Measurements from ENCODE around the gene NPW.

Gene NPW

GRCh38 chr16:1984347-1985225 lies 35.0 kb upstream of the NPW start:
- DNase-seq, result no peak

- DNase-seq, result no peak
Measured at GRCh38 chr16:1985466-1986150, 34.0 kb upstream of the NPW start.

DNA sequence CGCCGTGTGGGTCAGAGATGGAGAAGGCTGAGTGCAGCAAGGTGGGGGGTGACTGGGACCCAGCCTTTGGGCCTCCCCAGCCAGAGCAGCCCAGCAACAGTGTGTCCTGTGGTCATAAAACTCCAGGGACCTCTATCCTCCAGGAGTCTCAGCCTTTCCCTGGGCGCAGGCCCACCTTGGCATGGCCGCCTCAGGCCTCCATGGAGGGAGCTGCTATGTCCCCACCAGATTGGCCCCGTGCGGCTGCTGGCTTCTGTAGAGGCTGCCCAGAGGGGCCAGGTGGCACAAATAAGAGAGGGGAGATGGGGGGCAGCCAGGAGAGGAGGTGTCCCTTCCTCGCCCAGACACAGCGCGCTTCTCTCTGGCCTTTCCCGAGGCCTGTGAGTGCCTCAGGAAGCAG lies 32.4 kb upstream of the NPW start:
- no peak for DNase-seq

DNA sequence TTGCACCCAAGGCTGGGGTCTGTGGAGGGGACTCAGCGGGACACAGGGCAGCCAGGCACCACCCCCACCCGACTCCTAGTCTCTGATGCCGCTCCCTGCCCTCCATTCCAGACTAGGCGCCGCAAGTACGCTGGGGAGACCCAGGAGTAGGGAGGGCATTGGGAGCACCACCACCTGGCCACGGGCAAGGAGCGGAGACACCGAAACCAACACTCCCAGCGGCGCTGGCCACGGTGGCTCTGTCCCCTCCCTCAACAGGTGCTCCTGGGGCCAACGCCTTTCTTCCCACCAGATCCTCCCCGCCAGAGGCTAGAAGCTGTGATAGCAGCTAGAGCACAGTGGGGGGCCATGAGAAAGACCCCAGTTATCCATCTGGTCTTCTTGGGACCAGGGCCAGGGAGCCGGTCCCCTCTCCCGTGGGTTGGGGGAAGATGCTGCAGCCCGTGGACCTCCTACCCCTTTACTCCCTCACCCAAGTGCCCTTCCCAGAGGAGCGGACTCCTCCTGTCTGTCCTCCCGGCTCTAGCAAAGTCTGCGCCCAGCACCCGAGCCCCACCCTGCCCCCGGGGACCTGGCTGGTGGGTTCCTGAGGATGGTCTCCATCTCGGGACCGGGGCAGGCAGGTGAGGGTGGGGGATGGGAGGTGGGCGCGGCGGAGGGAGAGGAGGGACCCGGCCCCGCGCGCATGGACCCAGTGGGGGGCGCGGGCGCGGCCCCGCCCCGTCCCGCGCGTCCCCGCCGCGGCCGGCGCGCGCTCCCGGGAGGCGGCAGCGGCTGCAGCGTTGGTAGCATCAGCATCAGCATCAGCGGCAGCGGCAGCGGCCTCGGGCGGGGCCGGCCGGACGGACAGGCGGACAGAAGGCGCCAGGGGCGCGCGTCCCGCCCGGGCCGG lies 30.1 kb upstream of the NPW start, which contains the start of gene SYNGR3:
TSS of gene SYNGR3 (plus strand) at position 762 of the 892 bp plus-strand sequence. CDS start 133 bp downstream, outside the sequence.
- no peak for DNase-seq

- no peak for DNase-seq
Measured at GRCh38 chr16:1990101-1990350, 29.6 kb upstream of the NPW start.

DNA sequence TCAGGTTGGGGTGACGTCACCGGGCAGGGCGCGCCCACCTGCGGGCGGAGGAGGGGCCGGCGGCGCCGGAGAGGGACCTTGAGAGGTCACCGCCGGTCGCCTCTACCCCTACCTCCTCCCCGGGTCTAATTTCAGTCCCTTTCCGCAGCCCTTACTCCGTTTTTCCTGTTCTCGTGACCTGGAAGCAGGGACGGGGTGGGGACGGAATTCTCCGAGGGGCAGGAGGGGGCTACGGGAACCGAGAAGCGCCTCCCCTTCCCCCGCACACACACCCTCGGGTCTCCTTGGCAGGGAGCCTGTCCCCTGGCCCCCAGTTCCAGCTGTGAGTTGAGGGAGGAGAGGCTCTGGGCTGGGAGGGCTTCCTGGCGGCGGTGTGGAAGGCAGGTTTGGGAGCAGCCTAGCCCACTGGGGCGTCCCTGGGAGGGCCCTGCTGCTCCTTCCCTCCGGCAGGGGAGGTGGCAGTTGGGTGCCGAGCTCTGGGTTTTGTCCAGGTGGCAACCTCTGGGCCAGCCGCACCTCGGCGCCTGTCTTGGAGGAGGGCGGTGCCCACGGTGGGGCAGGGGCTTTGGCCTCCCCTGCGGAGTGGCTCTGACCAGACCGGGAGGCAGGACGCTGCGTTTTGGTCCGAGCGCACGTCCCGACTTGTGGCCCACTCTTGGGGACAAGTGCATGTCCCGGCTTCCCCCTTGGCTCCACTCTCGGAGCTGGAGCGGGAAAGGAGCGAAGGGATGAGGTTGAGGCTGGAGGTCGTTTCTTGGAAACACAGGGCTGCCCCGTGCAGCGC lies 29.0 kb upstream of the NPW start:
- DNase-seq, result no peak

DNA sequence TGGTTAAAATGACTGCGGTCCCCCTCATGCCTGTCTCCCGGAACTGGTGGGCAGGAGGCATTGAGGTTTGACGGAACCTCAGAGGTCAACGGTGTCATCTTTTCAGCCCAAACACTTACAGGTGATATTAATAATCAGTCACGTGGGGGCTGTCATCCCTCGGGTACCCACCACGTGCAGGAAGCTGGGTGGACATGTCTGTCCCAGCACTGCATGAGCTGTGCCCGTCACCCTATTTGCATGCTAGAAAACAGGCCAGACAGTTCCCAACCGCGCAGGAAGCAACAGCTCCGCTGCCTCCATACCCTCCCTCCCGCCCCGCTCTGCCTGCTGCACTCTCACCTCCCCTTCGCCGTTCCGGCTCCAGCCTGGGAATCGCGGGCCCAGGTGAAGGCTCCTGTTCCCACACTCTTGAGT lies 28.4 kb upstream of the NPW start:
- DNase-seq, result no peak

GRCh38 chr16:1991588-1991947 lies 28.0 kb upstream of the NPW start:
- no peak for DNase-seq

DNA sequence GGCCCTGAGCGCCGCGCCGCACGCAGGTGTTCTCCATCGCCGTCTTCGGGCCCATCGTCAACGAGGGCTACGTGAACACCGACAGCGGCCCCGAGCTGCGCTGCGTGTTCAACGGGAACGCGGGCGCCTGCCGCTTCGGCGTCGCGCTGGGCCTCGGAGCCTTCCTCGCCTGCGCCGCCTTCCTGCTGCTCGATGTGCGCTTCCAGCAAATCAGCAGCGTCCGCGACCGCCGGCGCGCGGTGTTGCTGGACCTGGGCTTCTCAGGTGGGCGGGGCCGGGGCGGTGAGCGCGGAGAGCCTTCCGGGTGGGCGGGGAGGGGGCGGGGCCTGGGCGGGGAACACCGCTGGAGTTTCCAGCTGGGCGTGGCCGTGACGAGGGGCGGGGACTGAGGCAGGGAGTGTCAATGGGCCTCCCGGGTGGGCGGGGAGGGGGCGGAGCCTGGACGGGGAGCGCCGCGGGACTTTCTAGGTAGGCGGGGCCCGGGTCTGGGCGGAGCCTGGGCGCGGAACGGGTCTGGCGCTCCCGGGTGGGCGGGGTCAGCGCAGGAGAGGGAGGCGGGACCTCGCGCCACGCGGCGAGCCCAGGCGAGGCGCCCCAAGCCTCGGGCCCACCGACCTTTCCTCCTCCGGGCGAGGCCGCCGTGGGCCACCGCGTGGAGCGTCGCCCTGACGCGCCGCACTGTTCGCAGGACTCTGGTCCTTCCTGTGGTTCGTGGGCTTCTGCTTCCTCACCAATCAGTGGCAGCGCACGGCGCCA lies 27.5 kb upstream of the NPW start:
- no peak for DNase-seq

DNA sequence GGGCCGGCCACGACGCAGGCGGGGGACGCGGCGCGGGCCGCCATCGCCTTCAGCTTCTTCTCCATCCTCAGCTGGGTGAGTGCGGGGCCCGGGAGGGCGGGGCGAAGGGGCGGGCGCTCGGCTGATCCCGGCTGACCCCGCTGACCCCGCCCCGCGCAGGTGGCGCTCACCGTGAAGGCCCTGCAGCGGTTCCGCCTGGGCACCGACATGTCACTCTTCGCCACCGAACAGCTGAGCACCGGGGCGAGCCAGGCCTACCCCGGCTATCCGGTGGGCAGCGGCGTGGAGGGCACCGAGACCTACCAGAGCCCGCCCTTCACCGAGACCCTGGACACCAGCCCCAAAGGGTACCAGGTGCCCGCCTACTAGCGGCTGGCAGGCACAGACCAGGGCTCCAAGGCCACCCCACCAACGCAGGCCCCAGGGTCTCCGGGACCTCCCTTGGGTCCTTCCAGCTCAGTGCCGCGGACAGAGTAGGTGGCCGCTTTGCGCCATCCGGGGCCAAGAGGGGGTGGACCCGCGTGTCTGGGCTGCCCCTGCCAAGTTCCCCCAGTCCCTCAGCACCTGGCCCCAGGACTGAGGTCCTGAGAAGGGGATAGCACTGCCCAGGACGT lies 26.8 kb upstream of the NPW start:
- no peak for DNase-seq

DNA sequence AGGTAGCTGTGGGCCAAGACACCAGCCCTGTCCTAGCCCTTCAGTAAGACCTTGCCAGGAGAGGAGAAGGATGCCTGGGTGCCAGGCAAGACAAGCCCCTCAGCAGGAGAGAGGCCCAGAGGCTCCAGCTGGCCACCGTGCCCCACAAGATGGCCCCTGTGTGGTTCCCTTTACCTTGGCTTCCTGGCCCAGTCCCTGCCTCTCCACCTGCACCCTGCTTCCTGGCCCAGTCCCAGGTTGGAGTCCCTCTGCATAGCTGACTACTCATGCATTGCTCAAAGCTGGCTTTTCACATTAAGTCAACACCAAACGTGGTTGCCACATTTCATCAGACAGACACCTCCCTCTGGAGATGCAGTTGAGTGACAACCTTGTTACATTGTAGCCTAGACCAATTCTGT lies 25.9 kb upstream of the NPW start:
- no peak for DNase-seq

DNA sequence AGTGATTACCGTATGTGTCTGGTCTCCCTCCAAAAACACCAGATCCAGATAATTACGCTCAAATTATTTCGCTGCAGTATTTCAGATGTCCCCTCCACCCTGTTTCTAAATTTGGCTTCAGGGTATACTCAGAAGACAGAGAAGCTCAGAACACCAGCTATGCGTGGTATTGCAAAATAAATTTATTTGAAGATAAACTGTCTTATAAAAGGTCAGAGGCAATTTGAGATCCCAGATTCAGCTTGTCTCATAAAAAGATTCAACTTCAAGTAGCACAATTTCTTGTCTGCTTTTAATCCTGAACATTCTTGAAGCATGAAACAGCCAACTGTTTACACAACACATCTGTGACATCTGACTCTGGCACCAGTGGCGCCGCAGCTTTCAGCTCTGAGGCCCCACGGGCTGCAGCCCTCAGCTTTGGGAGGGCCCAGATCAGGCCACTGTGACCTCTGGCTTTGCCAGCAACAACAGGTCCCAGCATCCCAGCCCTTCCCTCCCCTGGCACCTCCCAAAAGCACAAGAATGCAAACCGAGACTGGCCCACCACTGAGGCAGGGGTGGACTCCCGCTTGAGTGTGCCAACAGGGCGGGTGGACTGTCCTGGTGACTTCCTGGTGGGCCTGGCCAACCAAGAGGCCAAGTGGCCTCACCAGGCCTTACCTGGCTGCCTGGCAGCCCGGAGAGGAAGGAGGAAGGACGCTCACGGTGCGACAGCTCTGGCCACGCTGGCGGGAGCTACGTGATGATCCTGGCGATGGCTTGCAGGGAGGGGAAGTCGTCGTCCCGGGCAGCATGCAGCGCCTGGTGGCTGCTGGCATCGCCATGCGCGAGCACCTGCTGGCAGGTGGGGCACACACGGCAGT lies 21.9 kb upstream of the NPW start:
- DNase-seq, result no peak

DNA sequence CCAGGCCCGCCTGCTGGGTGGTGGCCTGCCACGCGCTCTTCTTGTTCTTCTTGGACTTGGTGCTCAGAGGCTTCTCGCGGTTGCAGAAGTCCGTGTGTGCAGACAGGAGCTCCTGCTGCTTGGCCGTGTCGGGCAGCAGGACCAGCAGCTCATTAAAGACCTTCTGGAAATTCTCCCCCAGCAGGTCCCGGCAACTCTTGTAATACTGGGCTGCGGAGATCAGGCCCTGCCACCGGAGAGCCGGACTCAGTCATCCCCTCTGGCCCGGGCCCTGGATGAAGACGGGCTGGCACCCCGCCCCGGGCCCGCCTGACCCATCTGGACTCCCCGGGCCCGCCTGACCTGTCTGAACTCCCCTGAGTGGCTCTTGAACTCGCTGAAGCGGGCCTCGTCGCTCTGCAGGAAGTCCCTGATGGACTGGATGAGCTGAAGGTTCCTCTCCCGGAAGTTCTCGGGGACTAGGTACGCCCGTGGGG lies 21.2 kb upstream of the NPW start:
- DNase-seq, result no peak

GRCh38 chr16:1998852-1999801 lies 20.5 kb upstream of the NPW start:
- DNase-seq, result no peak

- DNase-seq, result no peak
Measured at GRCh38 chr16:1999866-2000514, 19.6 kb upstream of the NPW start.

GRCh38 chr16:2001035-2001434 lies 18.6 kb upstream of the NPW start:
- DNase-seq, result no peak

- DNase-seq, result no peak
Measured at GRCh38 chr16:2001456-2002355, 17.9 kb upstream of the NPW start.
